MCF 10A (cell line): ENCODE data around the gene SAMD14. TPM values are rescaled to one million over a fixed set of nuclear protein-coding genes. Genes with fewer than 3 reads are reported as not detected.
A peak's percentile ranks its signal among the peaks of the same experiment; 100 is the strongest.

Experiments
- BruUV-seq: library from RNA; stranded (reverse); fragments of 400-500 nt; replicated peaks from 2 replicates; lab custom pipeline; 2021; lab: Mats Ljungman, UMichigan
- CTCF ChIA-PET: fragments of 300-600 bp; sonication (Branson Sonifier 250); formaldehyde crosslinking; extraction: SDS; loops from one replicate; lab custom pipeline; 2021; ENCODE audit warnings: antibody characterized with exemption, inconsistent platforms; lab: Yijun Ruan, JAX
- POLR2A ChIA-PET: fragments of 300-600, 350-650 bp; sonication (Branson Sonifier 250); formaldehyde crosslinking; extraction: SDS; loops from one replicate; lab custom pipeline; 2020; ENCODE audit warnings: antibody characterized with exemption, inconsistent platforms; lab: Yijun Ruan, JAX
- DNase-seq: peaks from one replicate; pipeline ENCODE4 v3.0.0-alpha.2; 2018; ENCODE audit not compliant: unreplicated experiment
- H3K27ac Mint-ChIP-seq: one replicate; pipeline ENCODE4 v1.8.0; 2022; ENCODE audit warnings: mild to moderate bottlenecking, low read depth, mixed read lengths; ENCODE audit not compliant: unreplicated experiment
- H3K27me3 Mint-ChIP-seq: one replicate; pipeline ENCODE4 v1.8.0; 2022; ENCODE audit warnings: mixed read lengths; ENCODE audit not compliant: insufficient read depth, unreplicated experiment
- H3K36me3 Mint-ChIP-seq: one replicate; pipeline ENCODE4 v1.8.0; 2022; ENCODE audit warnings: mild to moderate bottlenecking, moderate library complexity, mixed read lengths; ENCODE audit not compliant: insufficient read depth, unreplicated experiment
- H3K4me1 Mint-ChIP-seq: one replicate; pipeline ENCODE4 v1.8.0; 2022; ENCODE audit warnings: mixed read lengths; ENCODE audit not compliant: insufficient read depth, unreplicated experiment
- H3K4me3 Mint-ChIP-seq: one replicate; pipeline ENCODE4 v1.8.0; 2022; ENCODE audit warnings: mild to moderate bottlenecking, moderate library complexity, mixed read lengths; ENCODE audit not compliant: unreplicated experiment
- H3K9me3 Mint-ChIP-seq: one replicate; pipeline ENCODE4 v1.8.0; 2022; ENCODE audit warnings: mixed read lengths; ENCODE audit not compliant: unreplicated experiment
- CTCF ChIP-seq: fragments of 200-600 bp; IDR thresholded peaks from one replicate; pipeline ENCODE4 v1.8.0; 2022; ENCODE audit warnings: antibody characterized with exemption, mild to moderate bottlenecking; ENCODE audit not compliant: unreplicated experiment
- intact Hi-C: fragments of 100-400 bp; cut with micrococcal nuclease; formaldehyde crosslinking; loops from 2 replicates; pipeline ENCODE4 v1.14.1; 2022
- total RNA-seq: library from RNA; stranded (reverse); gene quantifications from 2 replicates; pipeline ENCODE4 v1.2.3, GENCODE V29; 2022

The SAMD14 gene
- total RNA-seq, 1 experiment from 2014 or later, result 0.09 TPM

- BruUV-seq, result TSS peak; percentile 70
- TF ChIP-seq CTCF, result no peak
- H3K27me3 Mint-ChIP-seq, result no peaks in the 10 kb centered on the region
- POLR2A ChIA-PET, result interaction anchor here (0.5 to 5.7 kb wide), 16 partner anchors 9 to 476 kb away, joined by 3 to 35 read pairs (median 4); partner anchors contain the start of genes ITGA3 and PDK2
- no peaks in the 10 kb centered on the region for H3K9me3 Mint-ChIP-seq
- no peaks in the 10 kb centered on the region for H3K36me3 Mint-ChIP-seq
- peak overlapping the region; percentile 80 for H3K27ac Mint-ChIP-seq
- peak; percentile 95 for DNase-seq
- peaks cover 19% of the 10 kb centered on the region for H3K4me1 Mint-ChIP-seq
- CTCF ChIA-PET, result interaction anchor here (0.5 to 4.2 kb wide), 17 partner anchors 9 to 1123 kb away, joined by 3 to 36 read pairs (median 4); partner anchors contain the start of genes COL1A1 and PDK2
- H3K4me3 Mint-ChIP-seq, result peak overlapping the region; percentile 82
- intact Hi-C loops, result loop anchor here (1.0 kb wide), 1 partner anchor 125 kb away; no protein-coding TSS in a partner anchor
These were observed 22.1 kb upstream of the SAMD14 start for GRCh38 chr17:50151937-50152547.

- intact Hi-C loops, result loop anchor here (1.0 kb wide), 1 partner anchor 124 kb away; no protein-coding TSS in a partner anchor
These were observed 21.3 kb upstream of the SAMD14 start for GRCh38 chr17:50151041-50151936.

GRCh38 chr17:50150354-50151040 lies 20.5 kb upstream of the SAMD14 start, which contains the start of gene PPP1R9B:
TSS of gene PPP1R9B (minus strand) at chr17:50150677. CDS start at chr17:50150513, 164 bp downstream.
- no TSS peak for BruUV-seq
- POLR2A ChIA-PET, result interaction anchor here (0.6 to 5.7 kb wide), 11 partner anchors 11 to 279 kb away, joined by 3 to 35 read pairs (median 7); partner anchors contain the start of gene PDK2

More at GRCh38 chr17:50151041-50151936, 21.3 kb upstream of the SAMD14 start:
- Mint-ChIP-seq H3K9me3 (no peaks in the 10 kb centered on the region), H3K27me3 (no peaks in the 10 kb centered on the region), H3K4me3 (peak overlapping the region; percentile 82), H3K27ac (peak overlapping the region; percentile 80), H3K36me3 (no peaks in the 10 kb centered on the region), H3K4me1 (peaks cover 26% of the 10 kb centered on the region)
- BruUV-seq, result TSS peak; percentile 60
- TF ChIP-seq CTCF, result peak; percentile 52
- ChIA-PET POLR2A (interaction anchor here (0.5 to 5.7 kb wide), 20 partner anchors 10 to 475 kb away, joined by 3 to 35 read pairs (median 6); partner anchors contain the start of genes ITGA3 and PDK2), CTCF (interaction anchor here (0.5 to 4.2 kb wide), 9 partner anchors 10 to 219 kb away, joined by 3 to 36 read pairs (median 9); partner anchors contain the start of gene PDK2)
- DNase-seq, result peak; percentile 92

More at GRCh38 chr17:50150354-50151040, 20.5 kb upstream of the SAMD14 start, which contains the start of gene PPP1R9B:
- no peaks in the 10 kb centered on the region for H3K27me3 Mint-ChIP-seq
- peaks cover 34% of the 10 kb centered on the region for H3K4me1 Mint-ChIP-seq
- H3K27ac Mint-ChIP-seq, result peak within 1 kb of the TSS; percentile 80
- no peaks in the 10 kb centered on the region for H3K36me3 Mint-ChIP-seq
- no peak for DNase-seq
- no peak for TF ChIP-seq CTCF
- H3K9me3 Mint-ChIP-seq, result no peaks in the 10 kb centered on the region
- CTCF ChIA-PET, result interaction anchor here (0.6 to 4.2 kb wide), 3 partner anchors 11 to 106 kb away, joined by 3 to 36 read pairs (median 23); partner anchors contain the start of gene PDK2
- peak within 1 kb of the TSS; percentile 82 for H3K4me3 Mint-ChIP-seq
- intact Hi-C loops, result loop anchor here (1.0 kb wide), 1 partner anchor 123 kb away; no protein-coding TSS in a partner anchor
